ENCODE measurements around the gene MICU1.
"Not testable (repeated sequence)": the region's sequence is repeated elsewhere in the genome, so short reads cannot be mapped to it uniquely, and the experiment has no call there.

The MICU1 gene

GRCh38 chr10:72346117-72346516 lies 279.8 kb downstream of the MICU1 start:
- DNase-seq (ENCODE audit: low read depth in 2 of 2), result not testable (repeated sequence)

- no peak for DNase-seq (ENCODE audit: low read depth in 2 of 2)
Measured at GRCh38 chr10:72344932-72345331, 280.9 kb downstream of the MICU1 start.

DNA sequence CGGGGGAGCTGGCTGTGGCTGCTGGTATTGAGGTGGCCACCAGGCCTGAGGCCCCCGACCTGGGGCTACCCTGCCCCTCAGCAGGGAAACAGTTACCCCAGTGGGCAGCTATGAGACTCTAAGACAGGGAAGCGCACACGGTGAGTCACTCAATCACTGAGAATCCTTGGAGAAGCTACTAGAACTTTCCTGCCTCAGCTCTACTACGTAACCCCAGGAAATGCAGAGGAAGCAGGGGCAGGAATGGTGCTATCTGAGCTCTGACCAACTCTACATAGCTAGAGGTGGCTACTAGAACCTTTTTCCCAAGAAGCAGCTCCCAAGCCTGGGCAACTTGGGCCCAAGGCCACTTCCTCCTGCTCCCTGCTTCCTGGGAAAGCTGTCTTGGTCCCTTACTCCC lies 283.0 kb downstream of the MICU1 start:
- DNase-seq (ENCODE audit: low read depth in 2 of 2), result no peak

GRCh38 chr10:72340510-72341261 lies 285.2 kb downstream of the MICU1 start:
- peak in 1 of 2 donors; percentile 58 for DNase-seq (ENCODE audit: low read depth in 2 of 2)

GRCh38 chr10:72338180-72338579 lies 287.7 kb downstream of the MICU1 start:
- DNase-seq (ENCODE audit: low read depth in 2 of 2), result no peak

DNA sequence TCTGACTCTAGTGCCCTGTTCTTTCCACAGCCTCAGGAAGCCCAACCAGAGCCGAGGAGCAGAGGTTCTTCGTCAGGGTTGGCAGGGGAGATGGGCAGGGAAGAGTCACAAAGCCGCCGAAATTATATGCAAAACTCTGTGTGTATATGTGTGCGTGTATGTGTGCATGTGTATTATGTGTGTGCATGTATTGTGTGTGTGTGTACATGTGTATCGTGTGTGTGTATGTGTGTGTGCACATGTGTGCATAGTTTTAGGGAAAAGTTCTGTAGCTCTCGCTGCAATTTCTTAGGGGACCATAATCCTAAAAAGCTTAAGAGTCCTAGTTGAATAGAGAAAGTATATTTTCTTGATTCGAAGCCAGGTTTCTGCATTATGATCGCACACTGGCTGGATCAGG lies 288.2 kb downstream of the MICU1 start:
- DNase-seq (ENCODE audit: low read depth in 2 of 2), result no peak

DNA sequence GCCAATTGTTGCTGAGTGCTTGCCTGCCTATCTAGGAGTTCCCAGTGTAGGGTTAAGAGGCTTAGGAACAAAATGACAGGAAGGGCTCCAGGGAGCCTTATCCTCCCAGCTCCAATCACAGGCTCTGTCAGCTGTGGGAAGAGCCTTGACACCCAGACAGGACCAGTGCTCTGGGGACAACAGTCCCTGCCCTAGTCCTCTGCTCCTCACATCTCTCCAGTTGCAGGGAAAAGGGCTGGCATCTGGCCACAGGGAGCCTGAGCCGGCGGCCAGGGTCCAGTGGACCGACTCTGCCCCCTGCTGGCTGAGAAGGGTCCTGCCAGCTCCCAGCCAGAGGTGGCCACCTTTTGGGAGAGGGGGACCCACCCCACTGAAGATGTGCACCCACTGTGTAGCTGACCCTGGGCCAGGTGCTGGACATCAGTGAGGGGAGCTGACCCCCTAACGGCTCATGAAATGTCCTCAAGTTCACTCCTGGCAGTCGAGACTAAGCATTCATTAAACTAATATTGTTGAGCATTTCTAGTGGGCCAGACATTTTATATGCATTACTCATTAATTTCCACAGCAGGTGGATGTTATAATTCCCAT lies 288.7 kb downstream of the MICU1 start:
- peak in 1 of 2 donors; percentile 49 for DNase-seq (ENCODE audit: low read depth in 2 of 2)

GRCh38 chr10:72336259-72337038 lies 289.4 kb downstream of the MICU1 start:
- DNase-seq (ENCODE audit: low read depth in 2 of 2), result no peak

- DNase-seq (ENCODE audit: low read depth in 2 of 2), result no peak
Measured at GRCh38 chr10:72335394-72336258, 290.3 kb downstream of the MICU1 start.

GRCh38 chr10:72334825-72335393 lies 291.0 kb downstream of the MICU1 start:
- peak; percentile 52 to 62 for DNase-seq (ENCODE audit: low read depth in 2 of 2)

DNA sequence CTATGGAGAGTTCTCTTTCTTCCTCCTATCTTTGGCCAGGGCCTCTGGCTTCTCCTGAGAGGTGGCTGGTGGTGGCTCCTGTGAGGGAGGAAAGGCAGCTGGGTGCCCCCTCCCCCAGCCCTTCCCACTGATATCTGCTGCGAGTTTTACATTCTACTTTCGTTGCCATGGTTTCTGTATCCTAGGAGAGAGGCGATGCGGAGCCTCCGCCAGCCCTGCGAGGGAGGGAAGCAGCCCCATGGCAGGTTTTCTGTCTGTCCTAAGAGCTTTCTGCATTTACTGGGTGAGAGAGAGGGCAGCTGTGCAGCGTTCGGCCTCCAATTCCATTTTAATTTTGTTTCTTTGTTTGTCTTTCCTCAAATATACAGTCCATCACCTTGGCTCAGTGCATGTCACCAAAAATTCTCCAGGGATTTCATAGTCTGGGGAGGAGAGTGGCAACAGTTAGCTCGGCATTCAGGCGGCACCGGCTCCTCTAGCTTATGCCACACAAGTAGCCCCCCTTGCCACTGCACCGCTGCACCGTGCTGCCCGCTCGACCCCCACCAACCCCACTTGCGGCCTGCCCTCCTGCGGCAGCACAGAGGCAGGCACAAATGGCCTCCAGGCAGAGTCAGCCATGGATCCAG lies 291.6 kb downstream of the MICU1 start:
- DNase-seq (ENCODE audit: low read depth in 2 of 2), result no peak

GRCh38 chr10:72333112-72334015 lies 292.5 kb downstream of the MICU1 start:
- no peak for DNase-seq (ENCODE audit: low read depth in 2 of 2)

DNA sequence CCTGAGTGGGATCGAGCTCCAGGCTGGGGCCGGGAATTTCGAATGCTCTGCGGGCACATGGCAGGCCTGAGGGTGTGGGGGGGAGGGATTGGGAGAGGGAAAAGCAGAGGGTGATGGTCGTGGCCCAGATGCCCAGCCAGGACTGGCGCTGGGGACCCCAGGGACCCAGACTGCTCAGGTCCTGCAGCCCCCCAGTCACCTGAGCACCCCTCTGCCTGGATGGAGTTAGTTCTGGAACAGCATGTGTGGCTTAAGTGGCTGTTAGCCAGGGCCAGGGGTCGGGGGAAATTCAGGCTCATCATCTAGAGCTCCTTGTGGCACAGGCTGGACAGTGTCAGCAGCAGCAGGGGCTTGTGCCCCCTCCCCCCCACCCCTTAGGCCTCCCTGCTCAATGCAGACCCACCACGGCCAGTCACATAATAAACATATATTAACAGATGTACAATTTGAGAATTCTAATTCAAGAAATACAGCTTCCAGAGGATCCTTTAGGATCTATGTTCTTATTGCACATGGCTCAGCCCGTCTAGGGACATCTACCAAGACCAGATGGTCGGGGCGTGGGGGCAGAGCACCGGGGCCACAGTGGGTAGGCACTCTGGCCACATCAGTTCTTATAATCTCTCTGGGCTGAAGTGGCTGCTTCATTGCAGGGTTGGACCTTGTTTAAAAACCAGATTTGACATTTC lies 293.3 kb downstream of the MICU1 start:
- no peak for DNase-seq (ENCODE audit: low read depth in 2 of 2)

- peak; percentile 67 to 73 for DNase-seq (ENCODE audit: low read depth in 2 of 2)
Measured at GRCh38 chr10:72331575-72332422, 294.1 kb downstream of the MICU1 start.

GRCh38 chr10:72330069-72330426 lies 295.8 kb downstream of the MICU1 start:
- DNase-seq (ENCODE audit: low read depth in 2 of 2), result no peak

- no peak for DNase-seq (ENCODE audit: low read depth in 2 of 2)
Measured at GRCh38 chr10:72329290-72330068, 296.4 kb downstream of the MICU1 start.

DNA sequence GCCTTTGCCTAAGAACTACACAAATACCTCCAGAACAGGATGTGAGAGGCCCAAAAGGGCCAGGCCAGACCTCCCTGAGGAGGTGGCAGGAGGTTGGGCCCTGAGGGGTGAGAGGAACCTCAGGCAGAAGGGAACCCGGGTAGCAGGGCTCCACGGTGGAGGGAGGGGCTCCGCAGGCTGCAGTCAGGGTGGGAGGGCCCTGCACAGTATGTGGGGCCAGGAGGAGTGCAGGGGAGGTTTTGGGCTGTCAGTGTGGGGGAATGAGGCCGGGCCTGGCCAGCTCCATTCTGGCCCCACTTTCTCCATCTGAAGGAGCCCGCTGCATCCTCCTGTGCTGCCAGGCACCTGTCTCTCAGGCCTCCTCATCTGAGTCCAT lies 297.1 kb downstream of the MICU1 start:
- DNase-seq (ENCODE audit: low read depth in 2 of 2), result no peak
